K562 (cell line): ENCODE data around the gene CEMIP. TPM values are rescaled to one million over a fixed set of nuclear protein-coding genes. Genes with fewer than 3 reads are reported as not detected.

ENCODE experiments used
- ATAC-seq: fragments of 200-7000 bp; cut with Tn5 transposase; 3 replicates; pipeline ENCODE4 v1.9.1; 2020; ENCODE audit warnings: moderate library complexity
- BruUV-seq: library from RNA; stranded (reverse); fragments of 400-500 nt; replicated peaks from 2 replicates; lab custom pipeline; 2021; lab: Mats Ljungman, UMichigan
- CTCF ChIA-PET: fragments of 300-600 bp; formaldehyde crosslinking; extraction: SDS; loops from one replicate; lab custom pipeline; 2021; ENCODE audit warnings: low intra/inter-chr PET ratio; lab: Yijun Ruan, JAX
- POLR2A ChIA-PET: fragments of 300-600, 350-650 bp; sonication (Branson Sonifier 250); formaldehyde crosslinking; extraction: SDS; loops from one replicate; lab custom pipeline; 2021; ENCODE audit warnings: antibody characterized with exemption, inconsistent platforms; lab: Yijun Ruan, JAX
- DNase-seq, 4 experiments: peaks; one replicate each; pipeline versions ENCODE4 v3.0.0 to v3.0.0-alpha.2; 2011 to 2018; ENCODE audit warnings: low spot score in 3 of 4, mixed read lengths in 3 of 4; ENCODE audit errors: extremely low read depth in 1 of 4
- FAIRE-seq: peaks from 2 replicates; lab custom pipeline; 2011; peaks lifted over from hg19 to GRCh38; lab: Jason Lieb, UNC
- H2AFZ ChIP-seq: 2 replicates; pipeline ENCODE4 v1.6.0; 2011; ENCODE audit warnings: low read depth, low read length, control low read depth, inconsistent platforms
- H3K27ac ChIP-seq: fragments of 200-600 bp; 3 replicates; pipeline ENCODE4 v1.8.0; 2011; ENCODE audit warnings: low read depth, mild to moderate bottlenecking, control low read depth, inconsistent platforms, low read length, moderate library complexity, mixed read lengths; ENCODE audit errors: extremely low read depth
- H3K27me3 ChIP-seq, 2 experiments: fragments of 300-600 bp in 1 of 2; 2 replicates in 1 of 2; 3 replicates in 1 of 2; pipeline versions ENCODE4 v1.6.0 to v1.8.0; 2011; ENCODE audit warnings: inconsistent platforms in 2 of 2, low read length in 2 of 2, mild to moderate bottlenecking in 1 of 2, mixed read lengths in 1 of 2, moderate library complexity in 1 of 2; ENCODE audit not compliant: control insufficient read depth in 2 of 2, insufficient read depth in 2 of 2
- H3K36me3 ChIP-seq: fragments of 300-600 bp; 3 replicates; pipeline ENCODE4 v1.8.0; 2011; ENCODE audit warnings: mild to moderate bottlenecking, low read length, inconsistent platforms; ENCODE audit not compliant: control insufficient read depth, insufficient read depth
- H3K4me1 ChIP-seq, 2 experiments: fragments of 200-600 bp in 1 of 2; replicated peaks in 1 of 2; 2 replicates in 1 of 2; 3 replicates in 1 of 2; pipeline versions ENCODE4 v1.5.1 to v1.8.0; 2011; ENCODE audit warnings: inconsistent platforms in 2 of 2, low read length in 2 of 2, mild to moderate bottlenecking in 1 of 2, mixed read lengths in 1 of 2, moderate library complexity in 1 of 2; ENCODE audit not compliant: control insufficient read depth in 2 of 2, insufficient read depth in 2 of 2
- H3K4me2 ChIP-seq: 2 replicates; pipeline ENCODE4 v1.6.1; 2011; ENCODE audit warnings: low read length, control low read depth, inconsistent platforms, mixed read lengths; ENCODE audit not compliant: insufficient read depth
- H3K4me3 ChIP-seq: fragments of 200-600 bp; sonication (generic), shearing (Covaris generic); 2 replicates; pipeline ENCODE4 v1.5.1; 2016; ENCODE audit warnings: control low read depth, inconsistent platforms
- H3K79me2 ChIP-seq: fragments of 200-600 bp; 3 replicates; pipeline ENCODE4 v1.8.0; 2011; ENCODE audit warnings: low read length, inconsistent platforms; ENCODE audit not compliant: control insufficient read depth, insufficient read depth
- H3K9ac ChIP-seq, 2 experiments: 2 replicates each; pipeline versions ENCODE4 v1.6.0 to v1.6.1; 2011; ENCODE audit warnings: low read depth in 2 of 2, low read length in 2 of 2, control low read depth in 1 of 2, inconsistent platforms in 1 of 2, mild to moderate bottlenecking in 1 of 2, mixed read lengths in 1 of 2; ENCODE audit not compliant: insufficient read depth in 1 of 2
- H3K9me1 ChIP-seq: one replicate; pipeline ENCODE4 v1.6.0; 2011; ENCODE audit warnings: inconsistent platforms, mild to moderate bottlenecking, low read length, moderate library complexity; ENCODE audit not compliant: control insufficient read depth, insufficient read depth
- H3K9me3 ChIP-seq: replicated peaks from 2 replicates; pipeline ENCODE4 v1.5.1; 2011; ENCODE audit warnings: low read depth, low read length, inconsistent platforms; ENCODE audit not compliant: control insufficient read depth, insufficient read depth
- H4K20me1 ChIP-seq: replicated peaks from 2 replicates; pipeline ENCODE4 v1.6.1; 2011; ENCODE audit warnings: low read length, inconsistent platforms, mixed read lengths; ENCODE audit not compliant: control insufficient read depth, insufficient read depth
- BHLHE40 ChIP-seq: IDR thresholded peaks from 2 replicates; pipeline ENCODE4 v1.6.1; 2011; ENCODE audit warnings: low read length, improper control_type of control experiment
- CSDE1 ChIP-seq, 2 experiments: fragments of 450-650 bp; IDR thresholded peaks; 2 replicates each; pipeline ENCODE4 v1.6.1; 2016; ENCODE audit warnings: mild to moderate bottlenecking in 1 of 2
- DPF2 ChIP-seq: fragments of 450-650 bp; IDR thresholded peaks from 2 replicates; pipeline ENCODE4 v1.6.1; 2016
- MCM7 ChIP-seq, 2 experiments: fragments of 450-650 bp; IDR thresholded peaks; 2 replicates each; pipeline ENCODE4 v1.6.1; 2016 to 2018
- NR1H2 ChIP-seq: sonication (generic); formaldehyde crosslinking; IDR thresholded peaks from 2 replicates; pipeline ENCODE4 v1.4.0; 2020; ENCODE audit warnings: mild to moderate bottlenecking, missing genetic modification reagents
- NR2C2 ChIP-seq, 2 experiments: fragments of 200-800 bp in 1 of 2; sonication (Bioruptor generic) in 1 of 2; sonication (generic) in 1 of 2; formaldehyde crosslinking in 1 of 2; IDR thresholded peaks; 2 replicates each; pipeline versions ENCODE4 v1.6.1 to v1.8.0; 2016 to 2022; ENCODE audit warnings: mild to moderate bottlenecking in 1 of 2, missing compliant biosample characterization in 1 of 2, missing genetic modification characterization in 1 of 2, missing genetic modification reagents in 1 of 2
- ZNF239 ChIP-seq: fragments of 250-450 bp; sonication (Bioruptor Pico); IDR thresholded peaks from 2 replicates; pipeline ENCODE4 v1.4.0; 2020; ENCODE audit warnings: mild to moderate bottlenecking
- ZSCAN29 ChIP-seq: fragments of 450-650 bp; IDR thresholded peaks from 2 replicates; pipeline ENCODE4 v1.6.1; 2017
- WGBS: fragments of 100-300 bp; shearing (Covaris generic); methylation state at CpG from one replicate; pipeline ENCODE4 v1.1.6; 2016; ENCODE audit warnings: low coverage, mixed read lengths; ENCODE audit not compliant: insufficient coverage; ENCODE audit errors: missing lambda C conversion rate; 5-methylcytosine and 5-hydroxymethylcytosine counted together
- in situ Hi-C: fragments of 300-500 bp; cut with MboI; formaldehyde crosslinking; loops from 4 replicates; pipeline ENCODE4 v1.15.0; 2018; ENCODE audit warnings: inconsistent platforms, mixed read lengths
- intact Hi-C: fragments of 100-400 bp; cut with micrococcal nuclease; formaldehyde crosslinking; loops from 2 replicates; pipeline ENCODE4 v1.14.2; 2022
- polyA plus RNA-seq, 8 experiments: library from polyadenylated mRNA; depleted of rRNA in 4 of 8; stranded (reverse) in 5 of 8; unstranded in 3 of 8; fragments of >200 nt; fragmentation: Nextera tagmentation in 2 of 8; fragmentation: Illumina TruSeq in 1 of 8; extraction: Ambion mirVana in 2 of 8; extraction: Trizol in 1 of 8; gene quantifications; 2 replicates each; pipeline versions ENCODE4 v1.2.1 to v1.2.3, GENCODE V29; 2011 to 2014; ENCODE audit warnings: inconsistent platforms in 1 of 8, missing spikeins in 1 of 8
- total RNA-seq, 7 experiments: library from RNA; depleted of rRNA in 6 of 7; stranded (reverse); fragments of >200 nt in 6 of 7; fragmentation: Illumina TruSeq in 2 of 7; extraction: Trizol in 2 of 7; gene quantifications; 2 replicates each; pipeline versions ENCODE4 v1.2.1 to v1.2.3, GENCODE V29; 2011 to 2021; ENCODE audit warnings: low replicate concordance in 1 of 7
- TF ChIP-seq, protein P1 (sequence below): sonication (generic); formaldehyde crosslinking; IDR thresholded peaks from 2 replicates; pipeline ENCODE4 v1.9.0; 2022; ENCODE audit warnings: mild to moderate bottlenecking, missing genetic modification reagents
- TF ChIP-seq, protein P2 (sequence below): fragments of 450-650 bp; formaldehyde crosslinking; IDR thresholded peaks from 2 replicates; pipeline ENCODE4 v1.4.0; 2022; ENCODE audit warnings: missing genetic modification characterization

Gene CEMIP
- total and polyA plus RNA-seq, 9 of the 15 experiments (the other 6 are each of a cell fraction or from before 2014, with no cell fraction given): 0.33 TPM; not detected in 8

DNA sequence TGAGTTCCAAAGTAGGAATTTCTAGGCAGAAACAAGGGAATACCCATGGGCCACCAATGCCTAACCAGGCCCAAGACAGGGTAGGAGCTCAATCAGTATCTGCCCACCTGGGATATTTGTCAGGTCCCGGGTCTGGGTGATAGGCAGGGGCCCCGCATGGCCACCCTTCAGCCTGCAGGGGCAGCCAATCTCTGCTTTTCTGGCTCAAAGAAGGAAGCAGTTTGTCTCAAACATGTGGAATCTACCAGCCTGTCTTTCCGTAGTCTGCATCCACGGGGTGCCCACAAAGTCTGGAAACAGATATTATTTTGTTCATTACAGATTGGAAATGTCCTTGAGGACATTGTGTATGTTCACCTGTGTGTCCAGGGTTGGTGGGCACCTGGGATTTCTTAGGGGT, 56.2 kb downstream of the CEMIP start:
- BruUV-seq: no TSS peak
- H3K79me2 ChIP-seq: no peaks in the 10 kb centered on the region
- intact Hi-C loops: no loop called here
- FAIRE-seq (no peak), DNase-seq (no peak), ATAC-seq (no peak)
- 0% methylated on average over 4 of the region's 4 CpGs for WGBS
- H3K4me2 ChIP-seq: no peak overlapping the region
- H3K4me3 ChIP-seq: no peak overlapping the region
- peaks cover 11 to 34% of the 10 kb centered on the region in 2 experiments; a peak in 4 of 5 replicates for H3K27me3 ChIP-seq
- H3K27ac ChIP-seq: no peak overlapping the region
- H3K9me1 ChIP-seq: no peaks in the 10 kb centered on the region
- TF ChIP-seq MCM7 (IDR thresholded peaks at IDR 0.05) (no peak), ZNF239 (CRISPR knock-in tag) (no peak), NR2C2 (CRISPR knock-in tag; IDR thresholded peaks at IDR 0.05) (no peak), NR2C2 (tag; IDR thresholded peaks at IDR 0.05) (no peak), NR1H2 (CRISPR knock-in tag) (no peak), DPF2 (no peak), ZSCAN29 (no peak), BHLHE40 (no peak), CSDE1 (IDR thresholded peaks at IDR 0.05) (no peak)
- TF ChIP-seq, protein P1, sequence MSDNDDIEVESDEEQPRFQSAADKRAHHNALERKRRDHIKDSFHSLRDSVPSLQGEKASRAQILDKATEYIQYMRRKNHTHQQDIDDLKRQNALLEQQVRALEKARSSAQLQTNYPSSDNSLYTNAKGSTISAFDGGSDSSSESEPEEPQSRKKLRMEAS: no peak
- TF ChIP-seq, protein P2, sequence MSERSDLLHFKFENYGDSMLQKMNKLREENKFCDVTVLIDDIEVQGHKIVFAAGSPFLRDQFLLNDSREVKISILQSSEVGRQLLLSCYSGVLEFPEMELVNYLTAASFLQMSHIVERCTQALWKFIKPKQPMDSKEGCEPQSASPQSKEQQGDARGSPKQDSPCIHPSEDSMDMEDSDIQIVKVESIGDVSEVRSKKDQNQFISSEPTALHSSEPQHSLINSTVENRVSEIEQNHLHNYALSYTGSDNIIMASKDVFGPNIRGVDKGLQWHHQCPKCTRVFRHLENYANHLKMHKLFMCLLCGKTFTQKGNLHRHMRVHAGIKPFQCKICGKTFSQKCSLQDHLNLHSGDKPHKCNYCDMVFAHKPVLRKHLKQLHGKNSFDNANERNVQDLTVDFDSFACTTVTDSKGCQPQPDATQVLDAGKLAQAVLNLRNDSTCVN (CRISPR knock-in tag): no peak
- no peak overlapping the region for H2AFZ ChIP-seq
- CTCF ChIA-PET: no interaction called here
- H3K36me3 ChIP-seq: no peaks in the 10 kb centered on the region
- H3K4me1 ChIP-seq: no peaks in the 10 kb centered on the region; a peak in 1 of 5 replicates
- H4K20me1 ChIP-seq: no peaks in the 10 kb centered on the region; the same call in 1 of the 2 replicates
- H3K9ac ChIP-seq: no peak overlapping the region
- no peaks in the 10 kb centered on the region for H3K9me3 ChIP-seq
- in situ Hi-C loops: no loop called here
- POLR2A ChIA-PET: interaction anchor here (0.6 kb wide), 1 partner anchor 68 kb away, joined by 3 read pairs; no protein-coding TSS in a partner anchor
